ENCODE measurements around the gene MED13L.

GRCh38 chr12:116106870-116107269 lies 170.6 kb downstream of the MED13L start:
- TF ChIP-seq CTCF (IDR thresholded peaks at IDR 0.05) (no peak), EZH2 (IDR thresholded peaks at IDR 0.05; ENCODE audit: borderline replicate concordance, insufficient read depth, low read depth, low read length, poor library complexity, severe bottlenecking) (no peak)

Data from B cell (primary cell).